K562 (cell line): ENCODE measurements around the gene LZTR1. TPM values are rescaled to one million over a fixed set of nuclear protein-coding genes. Genes with fewer than 3 reads are reported as not detected.

Experiments used
- ATAC-seq: fragments of 200-7000 bp; cut with Tn5 transposase; 3 replicates; pipeline ENCODE4 v1.9.1; 2020; ENCODE audit warnings: moderate library complexity
- BruUV-seq: library from RNA; stranded (reverse); fragments of 400-500 nt; replicated peaks from 2 replicates; lab custom pipeline; 2021; lab: Mats Ljungman, UMichigan
- CTCF ChIA-PET: fragments of 300-600 bp; formaldehyde crosslinking; extraction: SDS; loops from one replicate; lab custom pipeline; 2021; ENCODE audit warnings: low intra/inter-chr PET ratio; lab: Yijun Ruan, JAX
- POLR2A ChIA-PET: fragments of 300-600, 350-650 bp; sonication (Branson Sonifier 250); formaldehyde crosslinking; extraction: SDS; loops from one replicate; lab custom pipeline; 2021; ENCODE audit warnings: antibody characterized with exemption, inconsistent platforms; lab: Yijun Ruan, JAX
- DNase-seq, 4 experiments: peaks; one replicate each; pipeline versions ENCODE4 v3.0.0 to v3.0.0-alpha.2; 2011 to 2018; ENCODE audit warnings: low spot score in 3 of 4, mixed read lengths in 3 of 4; ENCODE audit errors: extremely low read depth in 1 of 4
- FAIRE-seq: peaks from 2 replicates; lab custom pipeline; 2011; peaks lifted over from hg19 to GRCh38; lab: Jason Lieb, UNC
- H2AFZ ChIP-seq: 2 replicates; pipeline ENCODE4 v1.6.0; 2011; ENCODE audit warnings: low read depth, low read length, control low read depth, inconsistent platforms
- H3K27ac ChIP-seq: fragments of 200-600 bp; 3 replicates; pipeline ENCODE4 v1.8.0; 2011; ENCODE audit warnings: low read depth, mild to moderate bottlenecking, control low read depth, inconsistent platforms, low read length, moderate library complexity, mixed read lengths; ENCODE audit errors: extremely low read depth
- H3K27me3 ChIP-seq, 2 experiments: fragments of 300-600 bp in 1 of 2; 2 replicates in 1 of 2; 3 replicates in 1 of 2; pipeline versions ENCODE4 v1.6.0 to v1.8.0; 2011; ENCODE audit warnings: inconsistent platforms in 2 of 2, low read length in 2 of 2, mild to moderate bottlenecking in 1 of 2, mixed read lengths in 1 of 2, moderate library complexity in 1 of 2; ENCODE audit not compliant: control insufficient read depth in 2 of 2, insufficient read depth in 2 of 2
- H3K36me3 ChIP-seq: fragments of 300-600 bp; 3 replicates; pipeline ENCODE4 v1.8.0; 2011; ENCODE audit warnings: mild to moderate bottlenecking, low read length, inconsistent platforms; ENCODE audit not compliant: control insufficient read depth, insufficient read depth
- H3K4me1 ChIP-seq, 2 experiments: fragments of 200-600 bp in 1 of 2; replicated peaks in 1 of 2; 2 replicates in 1 of 2; 3 replicates in 1 of 2; pipeline versions ENCODE4 v1.5.1 to v1.8.0; 2011; ENCODE audit warnings: inconsistent platforms in 2 of 2, low read length in 2 of 2, mild to moderate bottlenecking in 1 of 2, mixed read lengths in 1 of 2, moderate library complexity in 1 of 2; ENCODE audit not compliant: control insufficient read depth in 2 of 2, insufficient read depth in 2 of 2
- H3K4me2 ChIP-seq: 2 replicates; pipeline ENCODE4 v1.6.1; 2011; ENCODE audit warnings: low read length, control low read depth, inconsistent platforms, mixed read lengths; ENCODE audit not compliant: insufficient read depth
- H3K4me3 ChIP-seq: fragments of 200-600 bp; sonication (generic), shearing (Covaris generic); 2 replicates; pipeline ENCODE4 v1.5.1; 2016; ENCODE audit warnings: control low read depth, inconsistent platforms
- H3K79me2 ChIP-seq: fragments of 200-600 bp; 3 replicates; pipeline ENCODE4 v1.8.0; 2011; ENCODE audit warnings: low read length, inconsistent platforms; ENCODE audit not compliant: control insufficient read depth, insufficient read depth
- H3K9ac ChIP-seq, 2 experiments: 2 replicates each; pipeline versions ENCODE4 v1.6.0 to v1.6.1; 2011; ENCODE audit warnings: low read depth in 2 of 2, low read length in 2 of 2, control low read depth in 1 of 2, inconsistent platforms in 1 of 2, mild to moderate bottlenecking in 1 of 2, mixed read lengths in 1 of 2; ENCODE audit not compliant: insufficient read depth in 1 of 2
- H3K9me1 ChIP-seq: one replicate; pipeline ENCODE4 v1.6.0; 2011; ENCODE audit warnings: inconsistent platforms, mild to moderate bottlenecking, low read length, moderate library complexity; ENCODE audit not compliant: control insufficient read depth, insufficient read depth
- H3K9me3 ChIP-seq: replicated peaks from 2 replicates; pipeline ENCODE4 v1.5.1; 2011; ENCODE audit warnings: low read depth, low read length, inconsistent platforms; ENCODE audit not compliant: control insufficient read depth, insufficient read depth
- H4K20me1 ChIP-seq: replicated peaks from 2 replicates; pipeline ENCODE4 v1.6.1; 2011; ENCODE audit warnings: low read length, inconsistent platforms, mixed read lengths; ENCODE audit not compliant: control insufficient read depth, insufficient read depth
- ARID1B ChIP-seq: fragments of 450-650 bp; IDR thresholded peaks from 2 replicates; pipeline ENCODE4 v1.6.1; 2016; ENCODE audit warnings: antibody characterized with exemption, mild to moderate bottlenecking, inconsistent platforms
- CHD1 ChIP-seq: fragments of 200-600 bp; sonication (generic); IDR thresholded peaks from one replicate; pipeline ENCODE4 v1.6.1; 2012; ENCODE audit warnings: mild to moderate bottlenecking, moderate library complexity, low read length, inconsistent platforms
- CREM ChIP-seq: IDR thresholded peaks from 2 replicates; pipeline ENCODE4 v1.6.1; 2014; ENCODE audit warnings: antibody characterized with exemption, low read depth
- EP300 ChIP-seq: IDR thresholded peaks from 2 replicates; pipeline ENCODE4 v1.6.1; 2012; ENCODE audit warnings: low read length, improper control_type of control experiment
- GABPB1 ChIP-seq: sonication (generic); formaldehyde crosslinking; IDR thresholded peaks from 2 replicates; pipeline ENCODE4 v1.8.0; 2022; ENCODE audit warnings: mild to moderate bottlenecking, missing genetic modification reagents
- GTF2F1 ChIP-seq: IDR thresholded peaks from 2 replicates; pipeline ENCODE4 v1.6.1; 2011; ENCODE audit warnings: low read depth, low read length, improper control_type of control experiment
- HMGN3 ChIP-seq: IDR thresholded peaks from 2 replicates; pipeline ENCODE4 v1.6.1; 2011; ENCODE audit warnings: borderline replicate concordance, low read depth, mild to moderate bottlenecking, mixed read lengths, low read length; ENCODE audit not compliant: insufficient read length; ENCODE audit errors: extremely low read depth
- JUND ChIP-seq, 2 experiments: IDR thresholded peaks; 2 replicates in 1 of 2; 3 replicates in 1 of 2; pipeline ENCODE4 v1.6.1; 2011; ENCODE audit warnings: borderline replicate concordance in 2 of 2, low read depth in 2 of 2, low read length in 2 of 2, improper control_type of control experiment in 1 of 2, missing biosample characterization in 1 of 2, missing genetic modification characterization in 1 of 2, missing genetic modification reagents in 1 of 2
- MBD2 ChIP-seq: sonication (generic); IDR thresholded peaks from 2 replicates; pipeline ENCODE4 v1.6.1; 2016; ENCODE audit warnings: low read depth, borderline replicate concordance
- NCOA6 ChIP-seq: fragments of 450-650 bp; IDR thresholded peaks from 2 replicates; pipeline ENCODE4 v1.6.1; 2017; ENCODE audit warnings: mild to moderate bottlenecking
- NR2C2 ChIP-seq, 2 experiments: fragments of 200-800 bp in 1 of 2; sonication (Bioruptor generic) in 1 of 2; sonication (generic) in 1 of 2; formaldehyde crosslinking in 1 of 2; IDR thresholded peaks; 2 replicates each; pipeline versions ENCODE4 v1.6.1 to v1.8.0; 2016 to 2022; ENCODE audit warnings: mild to moderate bottlenecking in 1 of 2, missing compliant biosample characterization in 1 of 2, missing genetic modification characterization in 1 of 2, missing genetic modification reagents in 1 of 2
- NUFIP1 ChIP-seq: fragments of 450-650 bp; IDR thresholded peaks from 2 replicates; pipeline ENCODE4 v1.6.1; 2018; ENCODE audit not compliant: partially characterized antibody
- RBM34 ChIP-seq: fragments of 200-400 bp; formaldehyde crosslinking; IDR thresholded peaks from 2 replicates; pipeline ENCODE4 v1.6.1; 2018; ENCODE audit warnings: low read length, borderline replicate concordance; ENCODE audit not compliant: insufficient read depth
- ZFPM2 ChIP-seq: fragments of 250-450 bp; sonication (Bioruptor Pico); IDR thresholded peaks from 2 replicates; pipeline ENCODE4 v1.5.1; 2022; ENCODE audit warnings: mild to moderate bottlenecking
- ZNF175 ChIP-seq: fragments of 200-800 bp; sonication (Bioruptor generic); IDR thresholded peaks from 2 replicates; pipeline ENCODE4 v1.6.1; 2016; ENCODE audit warnings: low read depth, mild to moderate bottlenecking, missing genetic modification characterization, missing compliant biosample characterization
- ZNF766 ChIP-seq: fragments of 200-800 bp; sonication (Bioruptor generic); conservative IDR thresholded peaks from 2 replicates; pipeline ENCODE4 v1.6.1; 2016; ENCODE audit warnings: missing genetic modification characterization, missing compliant biosample characterization
- WGBS: fragments of 100-300 bp; shearing (Covaris generic); methylation state at CpG from one replicate; pipeline ENCODE4 v1.1.6; 2016; ENCODE audit warnings: low coverage, mixed read lengths; ENCODE audit not compliant: insufficient coverage; ENCODE audit errors: missing lambda C conversion rate; 5-methylcytosine and 5-hydroxymethylcytosine counted together
- in situ Hi-C: fragments of 300-500 bp; cut with MboI; formaldehyde crosslinking; loops from 4 replicates; pipeline ENCODE4 v1.15.0; 2018; ENCODE audit warnings: inconsistent platforms, mixed read lengths
- intact Hi-C: fragments of 100-400 bp; cut with micrococcal nuclease; formaldehyde crosslinking; loops from 2 replicates; pipeline ENCODE4 v1.14.2; 2022
- polyA plus RNA-seq, 8 experiments: library from polyadenylated mRNA; depleted of rRNA in 4 of 8; stranded (reverse) in 5 of 8; unstranded in 3 of 8; fragments of >200 nt; fragmentation: Nextera tagmentation in 2 of 8; fragmentation: Illumina TruSeq in 1 of 8; extraction: Ambion mirVana in 2 of 8; extraction: Trizol in 1 of 8; gene quantifications; 2 replicates each; pipeline versions ENCODE4 v1.2.1 to v1.2.3, GENCODE V29; 2011 to 2014; ENCODE audit warnings: inconsistent platforms in 1 of 8, missing spikeins in 1 of 8
- total RNA-seq, 7 experiments: library from RNA; depleted of rRNA in 6 of 7; stranded (reverse); fragments of >200 nt in 6 of 7; fragmentation: Illumina TruSeq in 2 of 7; extraction: Trizol in 2 of 7; gene quantifications; 2 replicates each; pipeline versions ENCODE4 v1.2.1 to v1.2.3, GENCODE V29; 2011 to 2021; ENCODE audit warnings: low replicate concordance in 1 of 7
- TF ChIP-seq, protein P1 (sequence below): fragments of 450-650 bp; IDR thresholded peaks from 2 replicates; pipeline ENCODE4 v1.6.1; 2016; ENCODE audit warnings: antibody characterized with exemption
- TF ChIP-seq, protein P2 (sequence below): sonication (generic); formaldehyde crosslinking; IDR thresholded peaks from 2 replicates; pipeline ENCODE4 v1.8.0; 2022; ENCODE audit warnings: mild to moderate bottlenecking, missing genetic modification reagents, borderline replicate concordance

LZTR1 gene
- total and polyA plus RNA-seq, 9 of the 15 experiments (the other 6 are each of a cell fraction or from before 2014, with no cell fraction given): 2.2 to 135 (median 63.0) TPM

GRCh38 chr22:20937031-20937793 is 44.9 kb upstream of the LZTR1 start:
- ATAC-seq: peak; percentile 52
- H3K27me3 ChIP-seq: no peaks in the 10 kb centered on the region
- POLR2A ChIA-PET: interaction anchor here (0.7 to 64.4 kb wide), 10 partner anchors 14 to 195 kb away, joined by 3 to 1556 read pairs (median 4); partner anchors contain the start of genes AIFM3, CRKL and LZTR1
- intact Hi-C loops (no loop called here), in situ Hi-C loops (no loop called here)
- 54% methylated on average over 12 of the region's 12 CpGs for WGBS
- peaks cover 92% of the 10 kb centered on the region for H4K20me1 ChIP-seq
- peak overlapping the region; percentile 5; the same call in 2 of the 3 replicates for H3K27ac ChIP-seq
- H3K79me2 ChIP-seq: peaks cover 97% of the 10 kb centered on the region
- H3K4me3 ChIP-seq: no peak overlapping the region
- H2AFZ ChIP-seq: no peak overlapping the region
- no TSS peak for BruUV-seq
- no peak for FAIRE-seq
- peaks cover 86% of the 10 kb centered on the region for H3K36me3 ChIP-seq
- peak overlapping the region in 1 of 2 experiments; percentile 83; a peak in 2 of 4 replicates for H3K9ac ChIP-seq
- H3K4me2 ChIP-seq: peak overlapping the region; percentile 56
- CTCF ChIA-PET: no interaction called here
- H3K9me1 ChIP-seq: peaks cover 39% of the 10 kb centered on the region
- DNase-seq: peak in 3 of 4 experiments; percentile 49 to 57 (median 57)
- no peaks in the 10 kb centered on the region for H3K9me3 ChIP-seq
- peaks cover 14 to 40% of the 10 kb centered on the region in 2 experiments for H3K4me1 ChIP-seq
- TF ChIP-seq ARID1B (no peak), NUFIP1 (no peak), HMGN3 (no peak), CREM (no peak), NCOA6 (no peak), GABPB1 (CRISPR knock-in tag) (peak; percentile 46; the same call in 1 of the 2 replicates), ZNF175 (CRISPR knock-in tag) (no peak), CHD1 (peak; percentile 14), GTF2F1 (no peak), MBD2 (no peak), EP300 (no peak), NR2C2 (CRISPR knock-in tag; IDR thresholded peaks at IDR 0.05) (no peak), NR2C2 (tag; IDR thresholded peaks at IDR 0.05) (no peak), JUND (IDR thresholded peaks at IDR 0.05; ENCODE audit: borderline replicate concordance, low read depth, low read length) (no peak), JUND (tag; IDR thresholded peaks at IDR 0.05; ENCODE audit: borderline replicate concordance, low read depth, low read length) (0 out of 3 replicates have a peak, but pooled peaks have one; percentile 19), ZNF766 (CRISPR knock-in tag) (no peak), ZFPM2 (no peak), RBM34 (no peak)
- TF ChIP-seq, protein P1, sequence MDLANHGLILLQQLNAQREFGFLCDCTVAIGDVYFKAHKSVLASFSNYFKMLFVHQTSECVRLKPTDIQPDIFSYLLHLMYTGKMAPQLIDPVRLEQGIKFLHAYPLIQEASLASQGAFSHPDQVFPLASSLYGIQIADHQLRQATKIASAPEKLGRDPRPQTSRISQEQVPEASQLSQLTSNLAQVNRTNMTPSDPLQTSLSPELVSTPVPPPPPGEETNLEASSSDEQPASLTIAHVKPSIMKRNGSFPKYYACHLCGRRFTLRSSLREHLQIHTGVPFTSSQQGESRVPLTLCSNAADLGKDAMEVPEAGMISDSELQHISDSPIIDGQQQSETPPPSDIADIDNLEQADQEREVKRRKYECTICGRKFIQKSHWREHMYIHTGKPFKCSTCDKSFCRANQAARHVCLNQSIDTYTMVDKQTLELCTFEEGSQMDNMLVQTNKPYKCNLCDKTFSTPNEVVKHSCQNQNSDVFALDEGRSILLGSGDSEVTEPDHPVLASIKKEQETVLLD: no peak
- TF ChIP-seq, protein P2, sequence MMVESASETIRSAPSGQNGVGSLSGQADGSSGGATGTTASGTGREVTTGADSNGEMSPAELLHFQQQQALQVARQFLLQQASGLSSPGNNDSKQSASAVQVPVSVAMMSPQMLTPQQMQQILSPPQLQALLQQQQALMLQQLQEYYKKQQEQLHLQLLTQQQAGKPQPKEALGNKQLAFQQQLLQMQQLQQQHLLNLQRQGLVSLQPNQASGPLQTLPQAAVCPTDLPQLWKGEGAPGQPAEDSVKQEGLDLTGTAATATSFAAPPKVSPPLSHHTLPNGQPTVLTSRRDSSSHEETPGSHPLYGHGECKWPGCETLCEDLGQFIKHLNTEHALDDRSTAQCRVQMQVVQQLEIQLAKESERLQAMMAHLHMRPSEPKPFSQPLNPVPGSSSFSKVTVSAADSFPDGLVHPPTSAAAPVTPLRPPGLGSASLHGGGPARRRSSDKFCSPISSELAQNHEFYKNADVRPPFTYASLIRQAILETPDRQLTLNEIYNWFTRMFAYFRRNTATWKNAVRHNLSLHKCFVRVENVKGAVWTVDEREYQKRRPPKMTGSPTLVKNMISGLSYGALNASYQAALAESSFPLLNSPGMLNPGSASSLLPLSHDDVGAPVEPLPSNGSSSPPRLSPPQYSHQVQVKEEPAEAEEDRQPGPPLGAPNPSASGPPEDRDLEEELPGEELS (CRISPR knock-in tag): peak; percentile 90; the same call in 1 of the 2 replicates
